SK-N-SH (cell line): Measurements from ENCODE around the gene PBOV1.

Experiments used
- POLR2AphosphoS5 ChIP-seq: IDR thresholded peaks from 2 replicates; pipeline ENCODE4 v1.6.1; 2012; ENCODE audit warnings: low read depth, low read length
- SMC3 ChIP-seq: IDR thresholded peaks from 2 replicates; pipeline ENCODE4 v1.6.1; 2012; ENCODE audit warnings: low read depth, low read length, improper control_type of control experiment
- TEAD4 ChIP-seq: IDR thresholded peaks from 2 replicates; pipeline ENCODE4 v1.4.0; 2012; ENCODE audit warnings: mild to moderate bottlenecking, borderline replicate concordance; ENCODE audit not compliant: insufficient read depth
- TF ChIP-seq, protein P1 (sequence below): fragments of 200-600 bp; sonication (generic); IDR thresholded peaks from 2 replicates; pipeline ENCODE4 v1.6.1; 2017; ENCODE audit warnings: antibody characterized with exemption, mild to moderate bottlenecking, moderate library complexity

DNA sequence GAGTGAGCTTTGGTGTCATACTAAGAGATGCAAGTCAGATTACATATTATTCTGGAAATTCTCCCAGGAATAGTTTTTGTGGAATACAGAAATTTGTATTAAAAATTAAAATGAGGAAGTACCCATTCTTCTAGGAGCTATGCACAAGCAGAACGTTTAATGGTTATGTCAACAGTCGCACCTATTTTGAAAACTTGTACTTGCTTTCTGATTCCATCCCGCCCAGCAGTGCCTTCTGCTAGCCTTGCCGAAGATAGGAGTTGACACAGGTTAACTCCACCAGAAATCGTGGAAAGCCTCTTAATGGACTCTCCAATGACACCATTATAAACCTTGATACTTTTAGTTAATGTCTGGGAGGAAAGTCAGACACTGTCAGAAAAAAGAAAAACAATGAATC is 6.7 kb downstream of the PBOV1 start:
- TF ChIP-seq POLR2AphosphoS5 = no peak
- TF ChIP-seq, protein P1, sequence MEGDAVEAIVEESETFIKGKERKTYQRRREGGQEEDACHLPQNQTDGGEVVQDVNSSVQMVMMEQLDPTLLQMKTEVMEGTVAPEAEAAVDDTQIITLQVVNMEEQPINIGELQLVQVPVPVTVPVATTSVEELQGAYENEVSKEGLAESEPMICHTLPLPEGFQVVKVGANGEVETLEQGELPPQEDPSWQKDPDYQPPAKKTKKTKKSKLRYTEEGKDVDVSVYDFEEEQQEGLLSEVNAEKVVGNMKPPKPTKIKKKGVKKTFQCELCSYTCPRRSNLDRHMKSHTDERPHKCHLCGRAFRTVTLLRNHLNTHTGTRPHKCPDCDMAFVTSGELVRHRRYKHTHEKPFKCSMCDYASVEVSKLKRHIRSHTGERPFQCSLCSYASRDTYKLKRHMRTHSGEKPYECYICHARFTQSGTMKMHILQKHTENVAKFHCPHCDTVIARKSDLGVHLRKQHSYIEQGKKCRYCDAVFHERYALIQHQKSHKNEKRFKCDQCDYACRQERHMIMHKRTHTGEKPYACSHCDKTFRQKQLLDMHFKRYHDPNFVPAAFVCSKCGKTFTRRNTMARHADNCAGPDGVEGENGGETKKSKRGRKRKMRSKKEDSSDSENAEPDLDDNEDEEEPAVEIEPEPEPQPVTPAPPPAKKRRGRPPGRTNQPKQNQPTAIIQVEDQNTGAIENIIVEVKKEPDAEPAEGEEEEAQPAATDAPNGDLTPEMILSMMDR = no peak
- TF ChIP-seq SMC3 = no peak
- no peak for TF ChIP-seq TEAD4
